Transverse colon (tissue), 3 donors: ENCODE measurements around the gene TMED1.

Experiments used
- CTCF ChIP-seq, 5 experiments: fragments of 200-600 bp in 3 of 5; fragments of 450-650 bp in 2 of 5; sonication (generic) in 3 of 5; IDR thresholded peaks; 1 replicate in 2 of 5; 2 replicates in 3 of 5; pipeline ENCODE4 v1.5.1; 2016 to 2017; ENCODE audit warnings: antibody characterized with exemption in 5 of 5, inconsistent platforms in 3 of 5, mild to moderate bottlenecking in 2 of 5, moderate library complexity in 1 of 5
- POLR2A ChIP-seq: fragments of 450-650 bp; IDR thresholded peaks from one replicate; pipeline ENCODE4 v1.6.1; 2016; ENCODE audit warnings: antibody characterized with exemption, mild to moderate bottlenecking, moderate library complexity

- TF ChIP-seq POLR2A (no peak), CTCF (IDR thresholded peaks at IDR 0.05) (peak; percentile 42 to 56 (median 48))
Measured at GRCh38 chr19:10855879-10856522, 20.0 kb upstream of the TMED1 start.
